Esophagus muscularis mucosa (tissue), 4 donors: Measurements from ENCODE around the gene XRCC3.

Experiments
- CTCF ChIP-seq, 3 experiments: fragments of 200-600 bp in 2 of 3; fragments of 450-650 bp in 1 of 3; sonication (generic) in 2 of 3; IDR thresholded peaks; one replicate each; pipeline ENCODE4 v1.5.1; 2017 to 2019; ENCODE audit warnings: antibody characterized with exemption in 3 of 3, mild to moderate bottlenecking in 2 of 3, moderate library complexity in 1 of 3
- EP300 ChIP-seq: sonication (generic); formaldehyde crosslinking; IDR thresholded peaks from one replicate; pipeline ENCODE4 v1.6.1; 2017; ENCODE audit warnings: antibody characterized with exemption
- POLR2A ChIP-seq: fragments of 450-650 bp; IDR thresholded peaks from one replicate; pipeline ENCODE4 v1.6.1; 2017; ENCODE audit warnings: antibody characterized with exemption, moderate library complexity, mild to moderate bottlenecking, low read depth
- POLR2AphosphoS5 ChIP-seq, 2 donors: sonication (generic); formaldehyde crosslinking; IDR thresholded peaks; one replicate each; pipeline ENCODE4 v1.6.1; 2017; ENCODE audit warnings: antibody characterized with exemption in 2 of 2

- TF ChIP-seq CTCF (IDR thresholded peaks at IDR 0.05) (no peak), POLR2AphosphoS5 (IDR thresholded peaks at IDR 0.05) (no peak), POLR2A (no peak), EP300 (no peak)
These were observed 16.2 kb upstream of the XRCC3 start for GRCh38 chr14:103731481-103731880.
